ENCODE data around the gene GRID2. TPM values are rescaled to one million over a fixed set of nuclear protein-coding genes. Genes with fewer than 3 reads are reported as not detected.
"Not testable (repeated sequence)": the region's sequence is repeated elsewhere in the genome, so short reads cannot be mapped to it uniquely, and the experiment has no call there.

Gene GRID2
- total and polyA plus RNA-seq, 2 of the 4 experiments (the other 2 are of a cell fraction), result under 0.01 TPM; not detected in 1

GRCh38 chr4:92438722-92439121, 135.0 kb downstream of the GRID2 start:
- H3K4me2 ChIP-seq (ENCODE audit: low read depth, low read length); H3K18ac ChIP-seq (ENCODE audit: low read depth, low read length); dilution Hi-C loops (cut with HindIII; ENCODE audit: low sequenced_read_pairs, unreplicated experiment); BruUV-seq (replicated peaks); H3K9me3 ChIP-seq (ENCODE audit: control insufficient read depth, insufficient read depth, low read length); ATAC-seq (ENCODE audit: low read depth); H3K14ac ChIP-seq (replicated peaks; ENCODE audit: low read depth, low read length); H2BK15ac ChIP-seq (ENCODE audit: low read depth, low read length); H3K79me1 ChIP-seq (ENCODE audit: low read depth in 1 of 2, low read length in 2 of 2); H3K36me3 ChIP-seq (ENCODE audit: control insufficient read depth, insufficient read depth, low read length); H3K9me1 ChIP-seq (ENCODE audit: insufficient read depth, low read length); H4K8ac ChIP-seq (ENCODE audit: low read depth in 2 of 2, low read length in 2 of 2); H3K9ac ChIP-seq (ENCODE audit: low read depth, low read length); H2BK120ac ChIP-seq (ENCODE audit: low read depth, low read length); H3K4ac ChIP-seq (ENCODE audit: low read depth, low read length); in situ Hi-C loops (cut with MboI; ENCODE audit: low sequenced_read_pairs); H4K5ac ChIP-seq (ENCODE audit: low read depth, low read length); DNase-seq; H3K4me1 ChIP-seq (ENCODE audit: control insufficient read depth, insufficient read depth, low read length); POLR2A ChIA-PET (ENCODE audit: unreplicated experiment); H2AK5ac ChIP-seq (ENCODE audit: low read depth, low read length); H2BK5ac ChIP-seq (ENCODE audit: low read depth, low read length, poor library complexity, severe bottlenecking); H2AK9ac ChIP-seq (replicated peaks; ENCODE audit: low read depth, low read length, poor library complexity); intact Hi-C loops (cut with micrococcal nuclease); H3K4me3 ChIP-seq (ENCODE audit: insufficient read depth, low read depth, low read length); H4K91ac ChIP-seq (ENCODE audit: insufficient read depth, low read depth, low read length); H3K56ac ChIP-seq (ENCODE audit: extremely low read depth, insufficient read depth, low read length); H2AFZ ChIP-seq (replicated peaks; ENCODE audit: low read length, poor library complexity); CTCF ChIA-PET; H4K20me1 ChIP-seq (ENCODE audit: insufficient read depth, low read length); H2BK20ac ChIP-seq (ENCODE audit: low read depth, low read length); H3K23ac ChIP-seq (ENCODE audit: low read depth, low read length); H3K27me3 ChIP-seq (ENCODE audit: control insufficient read depth, insufficient read depth, low read length); H3K27ac ChIP-seq (ENCODE audit: insufficient read depth, low read length): not testable (repeated sequence)
- WGBS, 2 experiments (ENCODE audit: extremely low coverage in 2 of 2, insufficient read length in 1 of 2), result no CpG with 5 or more reads among the region's 6 CpGs

- intact Hi-C loops (cut with micrococcal nuclease); H3K36me3 ChIP-seq (ENCODE audit: control insufficient read depth, insufficient read depth, low read length); H3K79me1 ChIP-seq (ENCODE audit: low read depth in 1 of 2, low read length in 2 of 2); H3K9me1 ChIP-seq (ENCODE audit: insufficient read depth, low read length); H3K9ac ChIP-seq (ENCODE audit: low read depth, low read length); H2BK5ac ChIP-seq (ENCODE audit: low read depth, low read length, poor library complexity, severe bottlenecking); H2AFZ ChIP-seq (replicated peaks; ENCODE audit: low read length, poor library complexity); H3K4ac ChIP-seq (ENCODE audit: low read depth, low read length); DNase-seq; H3K9me3 ChIP-seq (ENCODE audit: control insufficient read depth, insufficient read depth, low read length); H4K20me1 ChIP-seq (ENCODE audit: insufficient read depth, low read length); H3K14ac ChIP-seq (replicated peaks; ENCODE audit: low read depth, low read length); H3K18ac ChIP-seq (ENCODE audit: low read depth, low read length); H2BK15ac ChIP-seq (ENCODE audit: low read depth, low read length); H3K4me1 ChIP-seq (ENCODE audit: control insufficient read depth, insufficient read depth, low read length); H3K27me3 ChIP-seq (ENCODE audit: control insufficient read depth, insufficient read depth, low read length); H4K91ac ChIP-seq (ENCODE audit: insufficient read depth, low read depth, low read length); H2AK9ac ChIP-seq (replicated peaks; ENCODE audit: low read depth, low read length, poor library complexity); H3K4me3 ChIP-seq (ENCODE audit: insufficient read depth, low read depth, low read length); H2BK120ac ChIP-seq (ENCODE audit: low read depth, low read length); H3K23ac ChIP-seq (ENCODE audit: low read depth, low read length); H3K27ac ChIP-seq (ENCODE audit: insufficient read depth, low read length); H3K4me2 ChIP-seq (ENCODE audit: low read depth, low read length); H4K5ac ChIP-seq (ENCODE audit: low read depth, low read length); dilution Hi-C loops (cut with HindIII; ENCODE audit: low sequenced_read_pairs, unreplicated experiment); H3K56ac ChIP-seq (ENCODE audit: extremely low read depth, insufficient read depth, low read length); in situ Hi-C loops (cut with MboI; ENCODE audit: low sequenced_read_pairs); H2AK5ac ChIP-seq (ENCODE audit: low read depth, low read length); H4K8ac ChIP-seq (ENCODE audit: low read depth in 2 of 2, low read length in 2 of 2); CTCF ChIA-PET; H2BK20ac ChIP-seq (ENCODE audit: low read depth, low read length); ATAC-seq (ENCODE audit: low read depth); BruUV-seq (replicated peaks); POLR2A ChIA-PET (ENCODE audit: unreplicated experiment): not testable (repeated sequence)
- no CpG with 5 or more reads among the region's 20 CpGs for WGBS, 2 experiments (ENCODE audit: extremely low coverage in 2 of 2, insufficient read length in 1 of 2)
Observed at GRCh38 chr4:92442131-92442530, 138.4 kb downstream of the GRID2 start.
